Type B pancreatic cell (in vitro differentiated cells): ENCODE data around the gene GLIS1. TPM values are rescaled to one million over a fixed set of nuclear protein-coding genes. Genes with fewer than 3 reads are reported as not detected.

Experiments used
- DNase-seq: peaks from one replicate; pipeline ENCODE4 v3.0.0; 2021; ENCODE audit warnings: mixed read lengths; ENCODE audit not compliant: unreplicated experiment; ENCODE audit errors: extremely low spot score
- H3K27ac Mint-ChIP-seq: 2 replicates; pipeline ENCODE4 v1.8.0; 2021; ENCODE audit warnings: mild to moderate bottlenecking, mixed read lengths
- H3K27me3 Mint-ChIP-seq: 2 replicates; pipeline ENCODE4 v1.8.0; 2021; ENCODE audit warnings: mixed read lengths
- H3K36me3 Mint-ChIP-seq: 2 replicates; pipeline ENCODE4 v1.8.0; 2021; ENCODE audit warnings: mixed read lengths
- H3K4me1 Mint-ChIP-seq: one replicate; pipeline ENCODE4 v1.8.0; 2021; ENCODE audit warnings: mixed read lengths; ENCODE audit not compliant: unreplicated experiment
- H3K4me3 Mint-ChIP-seq: 2 replicates; pipeline ENCODE4 v1.8.0; 2021; ENCODE audit warnings: mild to moderate bottlenecking, mixed read lengths
- H3K9me3 Mint-ChIP-seq: 2 replicates; pipeline ENCODE4 v1.8.0; 2021; ENCODE audit warnings: mixed read lengths
- total RNA-seq: library from RNA; stranded (reverse); gene quantifications from 2 replicates; pipeline ENCODE4 v1.2.1, GENCODE V29; 2021; ENCODE audit warnings: low replicate concordance
- TF ChIP-seq, protein P1 (sequence below): fragments of 200-600 bp; sonication (generic); conservative IDR thresholded peaks from 2 replicates; pipeline ENCODE4 v1.5.0; 2021; ENCODE audit warnings: antibody characterized with exemption, mild to moderate bottlenecking

The GLIS1 gene
- total RNA-seq, 1 donor from 2014 or later = 2.1 TPM

DNA sequence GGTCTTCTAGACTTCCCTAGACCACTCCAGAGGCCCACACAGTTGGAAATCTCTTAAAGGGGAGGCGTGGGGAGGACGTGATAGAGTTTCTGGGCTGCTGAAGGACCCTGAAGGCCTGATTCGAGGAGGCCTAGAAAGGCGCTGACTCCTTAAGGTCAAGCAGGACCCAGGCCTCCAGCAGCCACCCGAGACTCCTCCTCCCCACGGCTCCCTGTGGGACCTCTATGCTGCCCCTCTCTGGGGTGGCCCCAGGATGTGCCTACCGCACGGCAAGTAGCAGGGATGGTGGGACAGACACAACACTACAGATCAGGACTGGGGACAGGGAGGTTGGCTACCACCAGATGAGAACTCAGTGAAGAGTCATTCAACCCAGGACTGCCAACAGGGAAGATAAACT is 77.5 kb downstream of the GLIS1 start:
- TF ChIP-seq, protein P1, sequence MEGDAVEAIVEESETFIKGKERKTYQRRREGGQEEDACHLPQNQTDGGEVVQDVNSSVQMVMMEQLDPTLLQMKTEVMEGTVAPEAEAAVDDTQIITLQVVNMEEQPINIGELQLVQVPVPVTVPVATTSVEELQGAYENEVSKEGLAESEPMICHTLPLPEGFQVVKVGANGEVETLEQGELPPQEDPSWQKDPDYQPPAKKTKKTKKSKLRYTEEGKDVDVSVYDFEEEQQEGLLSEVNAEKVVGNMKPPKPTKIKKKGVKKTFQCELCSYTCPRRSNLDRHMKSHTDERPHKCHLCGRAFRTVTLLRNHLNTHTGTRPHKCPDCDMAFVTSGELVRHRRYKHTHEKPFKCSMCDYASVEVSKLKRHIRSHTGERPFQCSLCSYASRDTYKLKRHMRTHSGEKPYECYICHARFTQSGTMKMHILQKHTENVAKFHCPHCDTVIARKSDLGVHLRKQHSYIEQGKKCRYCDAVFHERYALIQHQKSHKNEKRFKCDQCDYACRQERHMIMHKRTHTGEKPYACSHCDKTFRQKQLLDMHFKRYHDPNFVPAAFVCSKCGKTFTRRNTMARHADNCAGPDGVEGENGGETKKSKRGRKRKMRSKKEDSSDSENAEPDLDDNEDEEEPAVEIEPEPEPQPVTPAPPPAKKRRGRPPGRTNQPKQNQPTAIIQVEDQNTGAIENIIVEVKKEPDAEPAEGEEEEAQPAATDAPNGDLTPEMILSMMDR = no peak
- H3K9me3 Mint-ChIP-seq = no peaks in the 10 kb centered on the region
- no peak overlapping the region for H3K4me3 Mint-ChIP-seq
- no peak for DNase-seq
- peaks cover 19% of the 10 kb centered on the region for H3K27me3 Mint-ChIP-seq
- H3K36me3 Mint-ChIP-seq = no peaks in the 10 kb centered on the region
- peaks cover 18% of the 10 kb centered on the region for H3K4me1 Mint-ChIP-seq
- no peak overlapping the region for H3K27ac Mint-ChIP-seq

DNA sequence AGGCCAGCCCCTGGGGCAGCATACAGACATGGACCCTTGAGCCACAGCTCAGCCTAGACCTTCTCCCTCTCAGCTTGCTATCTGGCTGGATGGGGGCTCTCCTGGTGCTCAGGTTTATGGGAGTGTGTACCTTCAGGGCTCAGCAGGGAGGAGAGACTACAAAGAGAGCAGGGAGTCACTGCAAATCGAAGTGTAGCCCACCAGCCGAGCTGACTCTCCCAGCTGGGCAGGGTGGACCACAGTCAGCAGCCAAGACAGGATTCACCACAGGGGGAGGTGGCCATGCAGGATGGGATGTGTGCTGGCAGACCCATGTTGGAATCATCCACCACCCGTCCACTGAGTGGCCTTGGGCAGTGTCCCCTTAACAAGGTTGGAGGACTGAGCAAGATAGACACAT is 78.3 kb downstream of the GLIS1 start:
- H3K4me3 Mint-ChIP-seq = no peak overlapping the region
- H3K9me3 Mint-ChIP-seq = no peaks in the 10 kb centered on the region
- no peak for DNase-seq
- H3K27me3 Mint-ChIP-seq = peaks cover 22% of the 10 kb centered on the region
- TF ChIP-seq, protein P1 = no peak
- H3K27ac Mint-ChIP-seq = no peak overlapping the region
- peaks cover 22% of the 10 kb centered on the region for H3K4me1 Mint-ChIP-seq
- no peaks in the 10 kb centered on the region for H3K36me3 Mint-ChIP-seq

DNA sequence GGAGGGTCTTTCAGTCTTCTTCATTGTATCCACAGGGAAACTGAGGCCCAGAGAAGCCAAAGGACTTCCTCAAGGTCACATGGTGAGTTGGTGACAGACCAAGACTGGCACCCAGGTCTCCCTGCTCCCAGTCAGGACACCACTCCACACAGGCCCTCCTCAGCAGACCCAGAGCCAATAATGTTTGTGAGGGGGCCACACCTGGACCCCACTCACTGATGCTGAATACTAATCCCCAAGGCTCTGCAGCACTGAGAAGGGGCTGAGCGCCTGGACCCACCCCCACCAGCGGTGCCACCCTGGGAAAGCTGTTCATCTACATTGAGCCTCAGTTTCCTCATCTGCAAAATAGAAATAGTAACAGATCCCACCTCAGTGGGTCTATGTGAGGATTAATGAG is 79.5 kb downstream of the GLIS1 start:
- peaks cover 27% of the 10 kb centered on the region for H3K27me3 Mint-ChIP-seq
- no peaks in the 10 kb centered on the region for H3K9me3 Mint-ChIP-seq
- no peak for DNase-seq
- no peak overlapping the region for H3K27ac Mint-ChIP-seq
- H3K36me3 Mint-ChIP-seq = no peaks in the 10 kb centered on the region
- TF ChIP-seq, protein P1 = no peak
- H3K4me1 Mint-ChIP-seq = peaks cover 34% of the 10 kb centered on the region
- H3K4me3 Mint-ChIP-seq = no peak overlapping the region

DNA sequence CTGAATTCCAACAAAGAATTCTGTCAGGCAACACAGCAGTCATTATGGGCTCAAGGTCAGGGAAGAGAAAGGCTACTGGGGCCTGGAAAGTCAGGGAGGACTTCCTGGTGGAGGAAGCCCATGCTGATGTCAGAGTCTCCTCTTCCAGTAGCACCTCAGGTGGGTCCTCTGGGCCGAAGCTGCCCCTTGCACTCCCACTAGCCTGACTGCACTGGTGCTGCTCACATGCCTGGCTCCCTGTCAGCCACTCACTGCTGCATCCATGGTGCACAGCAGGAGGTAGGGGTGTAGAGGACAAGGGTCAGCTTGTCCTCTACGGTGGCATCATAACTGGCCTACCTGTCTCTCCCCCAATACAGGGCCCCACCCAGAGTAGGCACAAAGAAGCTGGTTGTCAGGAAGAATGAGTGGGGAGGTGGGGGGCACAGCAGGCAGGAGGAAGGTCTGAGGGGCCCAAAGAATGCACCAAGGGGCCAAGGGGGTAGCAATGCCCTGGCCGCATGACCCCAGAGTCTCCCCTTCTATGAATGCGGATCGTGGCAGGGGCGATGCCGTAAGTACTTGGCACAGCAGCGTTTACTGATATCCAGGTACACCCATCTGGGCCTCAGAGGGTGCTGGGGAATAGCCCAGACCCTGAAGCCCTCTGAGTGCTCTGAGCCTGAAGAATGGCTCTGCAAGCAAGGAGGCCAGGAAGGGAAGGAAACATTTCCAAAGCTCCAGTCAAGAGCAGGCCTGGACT is 80.3 kb downstream of the GLIS1 start:
- Mint-ChIP-seq H3K4me1 (peaks cover 35% of the 10 kb centered on the region), H3K36me3 (no peaks in the 10 kb centered on the region), H3K9me3 (no peaks in the 10 kb centered on the region), H3K4me3 (no peak overlapping the region), H3K27ac (no peak overlapping the region), H3K27me3 (peaks cover 31% of the 10 kb centered on the region)
- TF ChIP-seq, protein P1 = no peak
- no peak for DNase-seq

DNA sequence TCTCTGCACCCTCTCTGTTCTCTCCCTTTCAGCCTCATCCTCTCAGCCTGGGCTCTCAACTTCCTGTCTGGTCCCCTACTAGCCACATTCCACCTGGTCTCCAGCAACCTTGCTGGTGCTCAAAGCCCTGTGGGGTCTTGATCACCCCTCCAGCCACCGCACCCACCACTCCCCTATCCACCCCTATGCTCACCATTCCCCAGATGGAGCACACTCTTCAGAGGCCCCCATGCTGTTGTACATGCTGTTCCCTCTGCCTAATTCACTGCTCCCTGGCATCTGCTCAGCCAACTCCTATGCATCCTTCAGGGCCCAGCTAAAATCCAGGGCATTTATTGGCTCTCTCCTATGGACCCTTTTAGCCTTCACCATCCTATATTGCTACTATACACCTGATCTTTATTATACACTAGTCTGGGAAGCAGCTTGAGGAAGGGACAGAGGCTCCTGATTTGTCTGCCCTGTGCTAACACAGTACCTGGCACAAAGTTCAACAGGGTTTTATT is 81.0 kb downstream of the GLIS1 start:
- Mint-ChIP-seq H3K36me3 (no peaks in the 10 kb centered on the region), H3K4me1 (peaks cover 35% of the 10 kb centered on the region), H3K27me3 (peaks cover 35% of the 10 kb centered on the region), H3K9me3 (no peaks in the 10 kb centered on the region), H3K27ac (no peak overlapping the region), H3K4me3 (no peak overlapping the region)
- TF ChIP-seq, protein P1 = no peak
- DNase-seq = no peak

DNA sequence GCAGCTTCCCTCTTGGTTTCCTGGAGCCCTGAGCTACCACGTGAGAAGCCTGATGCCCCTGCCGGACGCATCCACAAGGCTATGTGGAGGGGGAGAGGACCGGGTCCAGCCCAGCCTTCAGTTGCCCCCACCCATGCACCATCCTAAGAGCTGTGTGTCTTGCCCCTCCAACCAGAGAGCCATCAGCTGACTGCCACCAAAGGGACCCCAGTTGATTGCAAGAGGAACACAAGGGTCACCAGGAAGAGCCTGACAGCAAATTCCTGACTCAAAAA is 81.5 kb downstream of the GLIS1 start:
- Mint-ChIP-seq H3K4me1 (peaks cover 31% of the 10 kb centered on the region), H3K4me3 (no peak overlapping the region), H3K36me3 (no peaks in the 10 kb centered on the region), H3K27me3 (peaks cover 36% of the 10 kb centered on the region), H3K9me3 (no peaks in the 10 kb centered on the region), H3K27ac (no peak overlapping the region)
- TF ChIP-seq, protein P1 = no peak
- no peak for DNase-seq
